GM12875 (cell line): Measurements from ENCODE around the gene ADGRV1.

Experiments
- H3K4me3 ChIP-seq: one replicate; pipeline ENCODE4 v1.5.1; 2011; ENCODE audit warnings: low read depth, low read length, control low read depth
- TF ChIP-seq, protein P1 (sequence below): IDR thresholded peaks from 2 replicates; pipeline ENCODE4 v1.5.1; 2011; ENCODE audit warnings: low read depth, mild to moderate bottlenecking, control low read depth, inconsistent platforms, low read length, moderate library complexity, borderline replicate concordance; ENCODE audit not compliant: insufficient read depth

Gene ADGRV1

GRCh38 chr5:90941002-90941720, 382.6 kb downstream of the ADGRV1 start:
- no peak overlapping the region for H3K4me3 ChIP-seq
- TF ChIP-seq, protein P1, sequence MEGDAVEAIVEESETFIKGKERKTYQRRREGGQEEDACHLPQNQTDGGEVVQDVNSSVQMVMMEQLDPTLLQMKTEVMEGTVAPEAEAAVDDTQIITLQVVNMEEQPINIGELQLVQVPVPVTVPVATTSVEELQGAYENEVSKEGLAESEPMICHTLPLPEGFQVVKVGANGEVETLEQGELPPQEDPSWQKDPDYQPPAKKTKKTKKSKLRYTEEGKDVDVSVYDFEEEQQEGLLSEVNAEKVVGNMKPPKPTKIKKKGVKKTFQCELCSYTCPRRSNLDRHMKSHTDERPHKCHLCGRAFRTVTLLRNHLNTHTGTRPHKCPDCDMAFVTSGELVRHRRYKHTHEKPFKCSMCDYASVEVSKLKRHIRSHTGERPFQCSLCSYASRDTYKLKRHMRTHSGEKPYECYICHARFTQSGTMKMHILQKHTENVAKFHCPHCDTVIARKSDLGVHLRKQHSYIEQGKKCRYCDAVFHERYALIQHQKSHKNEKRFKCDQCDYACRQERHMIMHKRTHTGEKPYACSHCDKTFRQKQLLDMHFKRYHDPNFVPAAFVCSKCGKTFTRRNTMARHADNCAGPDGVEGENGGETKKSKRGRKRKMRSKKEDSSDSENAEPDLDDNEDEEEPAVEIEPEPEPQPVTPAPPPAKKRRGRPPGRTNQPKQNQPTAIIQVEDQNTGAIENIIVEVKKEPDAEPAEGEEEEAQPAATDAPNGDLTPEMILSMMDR: no peak

DNA sequence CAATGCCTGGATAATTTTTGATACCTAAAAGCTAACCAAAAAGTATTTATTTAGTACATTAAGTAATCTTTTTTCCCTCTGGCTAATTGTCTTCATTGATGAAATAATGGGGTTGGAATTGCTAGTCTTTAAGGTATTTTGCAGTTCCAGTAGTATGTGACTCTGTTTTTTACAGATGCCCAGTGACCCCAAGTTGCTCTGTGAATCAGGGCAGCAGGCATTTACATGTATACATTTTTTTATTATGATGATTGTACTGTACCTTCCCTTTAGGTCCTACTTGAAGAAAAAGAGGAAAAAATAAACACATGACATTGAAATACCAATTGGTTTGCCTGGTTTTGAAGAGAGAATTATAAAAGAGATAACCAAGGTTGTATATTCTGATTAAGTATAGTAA, 385.5 kb downstream of the ADGRV1 start:
- TF ChIP-seq, protein P1: no peak
- no peak overlapping the region for H3K4me3 ChIP-seq

GRCh38 chr5:90947667-90948066, 389.1 kb downstream of the ADGRV1 start:
- TF ChIP-seq, protein P1: no peak
- no peak overlapping the region for H3K4me3 ChIP-seq

GRCh38 chr5:90948969-90949368, 390.4 kb downstream of the ADGRV1 start:
- H3K4me3 ChIP-seq: no peak overlapping the region
- TF ChIP-seq, protein P1: no peak

DNA sequence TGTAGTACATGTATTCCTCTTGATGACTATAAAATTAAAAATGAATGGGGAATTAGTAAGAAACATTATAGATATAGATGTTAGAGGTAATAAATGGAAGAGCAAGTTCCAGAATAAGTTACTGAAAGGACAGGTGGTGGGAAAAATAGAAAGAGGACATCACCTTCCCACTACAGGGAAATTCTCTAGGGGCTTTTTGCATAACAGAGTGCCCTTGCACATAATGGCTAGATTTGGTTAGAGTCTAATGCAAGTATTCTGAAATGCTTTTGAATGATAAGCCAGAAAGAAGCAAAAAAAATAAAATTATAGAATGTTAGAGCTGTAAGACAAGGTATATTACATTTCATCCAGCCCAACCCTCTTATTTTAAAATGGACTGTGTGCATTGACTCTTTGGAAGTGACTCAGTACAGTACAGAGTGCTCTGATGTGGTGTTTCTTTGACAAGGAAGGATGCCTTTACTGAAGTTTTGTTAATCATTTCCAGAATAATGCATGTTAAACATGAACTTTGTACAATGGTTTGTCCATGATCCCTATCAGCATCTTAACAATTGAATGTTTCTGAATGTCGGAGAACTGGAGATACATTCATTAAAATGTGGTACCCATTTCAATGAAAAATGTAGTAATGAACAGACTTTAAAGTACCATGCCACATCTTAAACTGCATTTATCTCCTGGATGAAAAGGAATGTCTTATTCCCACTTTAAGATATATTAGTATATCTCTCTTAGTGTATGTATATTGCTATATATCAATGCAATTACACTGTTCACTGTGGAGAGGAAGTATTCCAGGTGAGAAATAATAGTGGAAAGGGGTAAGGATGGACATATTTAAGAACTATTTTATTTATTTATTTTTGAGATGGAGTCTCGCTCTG, 391.1 kb downstream of the ADGRV1 start:
- TF ChIP-seq, protein P1: no peak
- H3K4me3 ChIP-seq: no peak overlapping the region

- TF ChIP-seq, protein P1: no peak
- H3K4me3 ChIP-seq: no peak overlapping the region
Observed at GRCh38 chr5:90955001-90955635, 396.5 kb downstream of the ADGRV1 start.
